NCI-H2081 treated with DMSO at 0.1 percent for 48 hours (cell line): Measurements from ENCODE around the gene MLLT3.
"Not testable (repeated sequence)": the region's sequence is repeated elsewhere in the genome, so short reads cannot be mapped to it uniquely, and the experiment has no call there.

Source experiments
- DNase-seq: peaks from one replicate; lab custom pipeline; 2025; lab: John Stamatoyannopoulos, UW

The MLLT3 gene

DNA sequence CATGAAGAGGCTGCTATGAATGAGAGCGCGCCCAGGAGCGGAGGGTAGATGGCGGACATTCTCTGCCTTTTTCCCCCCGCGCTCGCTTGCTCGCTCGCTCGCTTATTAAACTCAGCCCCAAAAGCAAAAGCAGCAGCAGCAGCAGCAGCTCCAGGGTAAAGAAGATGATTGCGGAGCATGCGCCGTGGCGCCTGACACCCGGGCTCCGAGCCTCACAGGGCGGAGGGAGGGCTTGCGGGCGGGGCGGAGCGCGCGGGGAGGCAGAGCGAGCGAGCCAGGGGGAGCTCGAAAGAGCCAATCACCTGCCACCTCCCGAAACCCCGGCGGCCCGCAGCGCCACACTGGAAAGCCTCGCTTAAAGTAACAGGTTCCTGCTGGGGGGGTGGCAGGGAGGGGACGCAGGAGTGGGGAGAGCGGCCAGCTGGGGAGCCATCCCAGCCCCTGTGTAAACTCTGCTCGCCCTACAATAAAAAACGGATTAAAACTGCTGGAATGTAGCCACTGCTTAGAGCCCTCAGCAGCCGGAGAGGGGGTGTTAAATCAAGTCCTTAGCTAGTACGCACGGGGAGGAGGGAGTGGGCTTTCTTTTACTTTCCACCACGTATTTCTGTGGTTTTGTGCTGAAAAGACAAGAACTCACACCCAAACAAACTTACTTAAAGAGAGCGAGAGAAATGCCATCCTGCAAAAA lies at the start of gene MLLT3:
Gene MLLT3, minus strand, starts transcription at position 170 of the 691 bp plus-strand sequence.
- peak; percentile 87 for DNase-seq

DNA sequence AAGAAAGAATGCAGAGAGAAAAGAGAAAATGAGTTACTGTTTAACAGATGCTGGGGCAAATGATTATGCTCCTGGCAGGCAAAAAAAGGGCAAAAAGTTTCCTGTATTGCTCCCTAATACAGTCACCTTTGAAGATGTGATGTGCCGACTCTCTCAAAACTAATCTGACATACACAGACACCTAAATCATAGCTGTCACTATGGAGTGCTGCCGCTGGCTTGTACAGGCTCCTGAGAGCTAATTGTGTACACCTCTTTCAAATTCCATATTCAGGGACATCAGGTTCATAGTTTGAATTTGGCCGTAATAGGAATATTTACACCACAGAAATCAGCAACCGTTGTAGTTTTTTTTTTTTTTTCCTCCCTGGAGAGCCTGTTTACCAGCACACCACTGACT lies 49.3 kb upstream of the MLLT3 start:
- no peak for DNase-seq

DNA sequence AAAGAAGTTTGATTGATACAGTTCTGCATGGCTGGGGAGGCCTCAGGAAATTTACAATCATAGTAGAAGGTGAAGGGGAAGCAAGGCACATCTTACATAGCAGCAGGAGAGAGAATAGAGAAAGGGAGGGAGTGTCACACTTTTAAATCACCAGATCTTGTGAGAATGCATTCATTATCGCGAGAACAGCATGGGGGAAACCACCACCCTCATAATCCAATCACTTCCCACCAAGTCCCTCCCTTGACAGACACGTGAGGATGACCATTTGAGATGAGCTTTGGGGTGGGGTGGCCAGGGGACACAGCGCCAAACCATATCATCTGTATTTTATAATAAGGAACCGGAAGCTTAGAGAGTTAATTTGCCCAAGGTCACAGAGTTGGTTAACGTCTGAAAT lies 48.1 kb upstream of the MLLT3 start:
- DNase-seq, result no peak

DNA sequence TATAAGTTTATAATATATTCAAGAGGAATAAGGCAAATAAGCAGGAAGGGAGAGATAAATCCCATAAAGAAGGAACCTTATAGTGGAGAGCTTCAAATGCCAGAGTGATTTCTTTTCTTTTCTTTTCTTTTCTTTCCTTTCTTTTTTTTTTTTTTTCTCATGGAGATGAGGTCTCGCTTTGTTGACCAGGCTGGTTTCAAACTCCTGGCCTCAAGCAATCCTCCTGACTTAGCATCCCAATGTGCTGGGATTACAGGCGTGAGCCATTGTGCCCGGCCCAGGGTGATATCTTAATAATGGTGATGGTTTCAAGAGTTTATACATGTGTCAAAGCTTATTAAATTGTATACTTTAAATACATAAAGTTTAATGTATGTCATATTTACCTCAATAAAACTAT lies 42.2 kb upstream of the MLLT3 start:
- no peak for DNase-seq

- no peak for DNase-seq
These were observed 40.8 kb upstream of the MLLT3 start for GRCh38 chr9:20663133-20663532.

DNA sequence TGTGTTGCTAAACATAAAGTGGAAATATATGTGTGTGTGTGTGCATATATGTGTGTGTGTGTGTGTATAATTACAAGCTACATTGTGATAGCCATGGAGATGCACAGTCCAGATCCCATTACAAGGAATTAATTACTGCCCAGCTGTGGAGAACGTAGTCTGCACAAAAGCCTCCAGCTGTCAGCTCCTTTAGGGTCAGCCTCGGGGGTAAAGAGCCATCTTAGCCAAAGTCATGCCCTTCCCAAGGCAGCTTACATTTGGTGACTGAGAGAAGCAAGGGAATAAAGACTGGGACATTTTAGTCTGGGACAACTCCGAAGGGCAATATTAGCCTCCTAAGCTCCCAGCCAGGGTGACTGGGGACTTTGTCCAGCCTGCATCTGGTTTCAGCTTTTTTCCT lies 39.9 kb upstream of the MLLT3 start:
- no peak for DNase-seq

DNA sequence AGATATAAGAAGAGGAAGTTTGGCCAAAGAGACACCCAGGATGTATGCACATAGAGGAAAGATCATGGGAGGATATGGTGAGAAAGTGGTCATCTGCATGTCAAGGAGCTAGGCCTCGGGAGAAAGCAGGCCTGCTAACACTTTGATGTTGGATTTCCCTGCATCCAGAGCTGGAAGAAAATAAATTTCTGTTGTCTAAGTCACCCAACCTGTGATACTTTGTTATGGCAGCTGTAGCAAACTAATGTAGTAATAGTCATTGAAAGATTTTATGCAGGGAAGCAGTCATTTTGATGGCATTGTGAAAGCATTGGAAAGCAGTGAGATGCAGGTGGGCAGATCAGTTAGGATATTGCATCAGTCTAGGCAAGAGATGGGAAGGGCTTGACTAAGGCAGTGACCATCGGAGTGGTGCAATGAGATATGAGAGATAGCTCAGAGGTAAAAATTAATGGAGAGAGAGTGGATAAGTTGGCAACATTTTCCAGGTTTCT lies 37.2 kb upstream of the MLLT3 start:
- no peak for DNase-seq

DNA sequence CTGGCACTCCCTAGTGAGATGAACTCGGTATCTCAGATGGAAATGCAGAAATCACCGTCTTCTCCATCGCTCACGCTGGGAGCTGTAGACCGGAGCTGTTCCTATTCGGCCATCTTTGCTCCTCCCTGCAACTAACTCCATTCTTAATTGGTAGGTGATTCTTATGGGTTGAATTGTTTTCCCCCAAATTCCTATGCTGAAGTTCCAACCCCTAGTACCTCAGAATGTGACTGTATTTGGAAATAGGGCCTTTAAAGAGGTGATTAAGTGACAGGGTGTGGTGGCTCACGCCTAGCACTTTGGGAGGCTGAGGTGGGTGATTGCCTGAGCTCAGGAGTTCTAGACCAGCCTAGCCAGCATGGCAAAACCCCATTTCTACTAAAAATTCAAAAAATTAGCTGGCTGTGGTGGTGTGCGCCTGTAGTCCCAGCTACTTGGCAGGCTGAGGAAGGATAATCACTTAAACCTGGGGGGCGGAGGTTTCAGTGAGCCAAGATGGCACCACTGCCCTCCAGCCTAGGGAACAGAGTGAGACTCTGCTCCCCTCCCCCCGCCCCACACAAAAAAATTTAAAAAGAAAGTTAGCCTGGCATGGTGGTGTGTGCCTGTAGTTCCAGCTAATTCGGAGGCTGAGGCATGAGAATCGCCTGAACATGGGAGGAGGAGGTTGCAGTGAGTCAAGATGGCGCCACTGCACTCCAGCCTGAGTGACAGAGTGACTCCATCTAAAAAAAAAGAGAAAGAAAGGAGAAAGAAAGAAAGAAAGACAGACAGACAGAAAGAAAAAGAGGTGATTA lies 36.6 kb upstream of the MLLT3 start:
- DNase-seq, result no peak

DNA sequence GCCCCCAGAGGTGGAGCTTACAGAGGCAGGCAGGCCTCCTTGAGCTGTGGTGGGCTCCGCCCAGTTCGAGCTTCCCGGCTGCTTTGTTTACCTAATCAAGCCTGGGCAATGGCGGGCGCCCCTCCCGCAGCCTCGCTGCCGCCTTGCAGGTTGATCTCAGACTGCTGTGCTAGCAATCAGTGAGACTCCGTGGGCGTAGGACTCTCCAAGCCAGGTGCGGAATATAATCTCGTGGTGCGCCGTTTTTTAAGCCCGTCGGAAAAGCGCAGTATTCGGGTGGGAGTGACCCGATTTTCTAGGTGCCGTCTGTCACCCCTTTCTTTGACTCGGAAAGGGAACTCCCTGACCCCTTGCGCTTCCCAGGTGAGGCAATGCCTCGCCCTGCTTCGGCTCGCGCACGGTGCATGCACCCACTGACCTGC lies 36.0 kb upstream of the MLLT3 start:
- DNase-seq, result not testable (repeated sequence)

- no peak for DNase-seq
These were observed 29.6 kb upstream of the MLLT3 start for GRCh38 chr9:20651939-20652338.

DNA sequence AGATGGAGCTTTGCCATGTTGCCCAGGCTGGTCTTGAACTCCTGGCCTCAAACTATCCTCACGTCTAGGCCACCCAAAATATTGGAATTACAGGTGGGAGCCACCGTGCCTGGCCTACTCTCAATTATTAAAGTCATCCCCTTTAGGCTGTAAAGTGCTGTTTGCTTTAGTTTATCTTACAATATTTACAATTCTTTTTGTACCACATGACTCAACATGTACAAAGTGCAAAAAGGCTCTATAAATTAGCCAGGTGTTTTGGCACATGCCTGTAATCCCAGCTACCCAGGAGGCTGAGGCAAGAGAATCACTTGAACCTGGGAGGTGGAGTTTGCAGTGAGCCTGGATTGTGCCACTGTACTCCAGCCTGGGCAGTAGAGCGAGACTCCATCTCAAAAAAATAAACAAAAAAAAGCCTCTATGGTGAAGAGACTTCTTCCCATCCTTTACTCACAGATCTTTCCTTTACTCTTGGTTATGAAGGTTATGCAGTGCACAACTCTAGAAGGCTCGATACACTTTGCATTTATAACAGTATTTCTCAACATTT lies 28.5 kb upstream of the MLLT3 start:
- no peak for DNase-seq

- no peak for DNase-seq
These were observed 28.0 kb upstream of the MLLT3 start for GRCh38 chr9:20650313-20650712.

DNA sequence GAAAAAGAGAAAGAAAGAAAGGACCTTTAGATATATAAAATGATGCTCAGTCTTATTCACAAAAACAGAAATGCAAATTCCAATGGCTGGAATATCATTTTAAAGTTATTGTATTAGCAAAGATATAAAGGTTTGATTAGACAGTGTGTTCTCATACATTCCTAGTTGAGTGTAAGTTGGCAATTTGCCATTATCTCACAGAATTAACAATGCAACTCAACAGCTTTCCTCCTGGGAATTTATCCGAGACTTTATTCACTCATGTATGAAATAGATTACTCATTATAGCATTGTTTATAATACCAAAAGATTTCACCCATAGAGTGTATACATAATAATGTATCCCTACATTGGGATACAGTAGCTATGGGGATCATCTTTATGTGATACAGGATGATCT lies 27.1 kb upstream of the MLLT3 start:
- DNase-seq, result no peak

GRCh38 chr9:20646656-20647055 lies 24.4 kb upstream of the MLLT3 start:
- no peak for DNase-seq

DNA sequence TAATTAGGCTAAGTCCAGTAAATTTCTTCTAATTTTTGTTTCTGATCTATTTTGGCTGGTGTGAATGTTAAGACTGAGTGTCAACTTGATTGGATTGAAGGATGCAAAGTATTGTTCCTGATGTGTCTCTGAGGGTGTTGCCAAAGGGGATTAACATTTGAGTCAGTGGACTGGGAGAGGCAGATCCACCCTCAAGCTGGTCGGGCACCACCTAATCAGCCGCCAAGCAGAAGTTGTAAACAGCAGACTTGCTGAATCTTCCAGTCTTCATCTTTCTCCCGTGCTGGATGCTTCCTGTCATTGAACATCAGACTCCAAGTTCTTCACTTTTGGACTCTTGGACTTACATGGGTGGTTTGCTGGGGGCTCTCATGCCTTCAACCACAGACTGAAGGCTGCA lies 21.4 kb upstream of the MLLT3 start:
- no peak for DNase-seq

DNA sequence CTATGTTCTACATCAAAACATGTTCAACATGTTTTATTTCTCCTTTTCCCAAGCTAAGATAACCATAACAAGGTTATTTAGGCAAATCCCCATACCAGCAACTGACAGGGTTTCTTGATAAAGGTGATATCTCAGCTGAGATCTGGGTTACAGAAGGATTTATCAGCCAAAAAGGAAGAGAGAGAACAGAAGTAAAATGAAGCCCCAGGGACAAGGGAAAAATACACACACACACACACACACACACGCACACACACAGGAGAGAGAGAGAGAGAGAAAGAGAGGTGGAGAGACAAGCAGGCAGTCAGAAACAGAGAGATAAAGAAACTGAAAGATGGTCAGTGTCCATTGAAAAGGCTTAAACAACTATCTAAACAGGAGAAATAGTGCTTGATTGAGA lies 19.7 kb upstream of the MLLT3 start:
- no peak for DNase-seq

DNA sequence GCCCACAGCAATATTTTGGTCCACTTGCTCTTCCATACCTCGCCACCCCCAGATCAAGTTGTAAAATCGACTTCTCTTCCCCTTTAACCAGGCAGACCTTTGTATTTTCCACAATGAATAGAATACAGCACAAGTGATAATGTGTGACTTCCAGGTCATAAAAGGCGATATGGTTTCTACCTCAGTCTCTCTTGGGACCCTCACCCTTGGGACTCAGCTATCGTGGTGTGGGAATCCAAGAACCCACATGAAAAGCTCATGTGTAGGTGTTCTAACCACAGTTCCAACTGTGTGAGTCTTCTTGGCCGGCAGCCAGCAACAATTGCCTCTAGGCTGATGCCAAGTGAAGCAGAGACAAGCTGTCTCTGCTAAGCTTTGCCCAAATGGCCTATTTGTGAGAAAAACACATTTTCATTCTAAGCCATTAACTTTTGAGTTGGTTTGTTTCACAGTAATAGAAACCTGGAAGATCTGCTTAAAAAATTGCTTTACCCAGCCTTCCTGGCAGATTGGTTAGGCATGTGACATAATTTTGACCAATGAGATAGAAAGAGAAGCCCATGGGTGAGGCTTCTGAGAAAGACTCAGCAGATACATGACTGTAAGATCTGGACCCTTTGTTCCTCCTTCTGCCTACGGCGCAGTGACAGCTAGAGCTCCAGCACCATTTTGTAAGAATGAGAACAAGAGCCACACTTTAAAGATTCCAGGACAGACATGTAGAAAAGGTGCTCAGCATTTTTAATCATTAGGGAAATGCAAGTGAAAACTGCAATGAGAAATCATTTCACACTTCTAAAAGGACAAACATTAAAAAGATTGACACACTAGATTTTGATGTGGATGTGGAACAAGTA lies 18.3 kb upstream of the MLLT3 start:
- DNase-seq, result no peak

- no peak for DNase-seq
These were observed 14.7 kb upstream of the MLLT3 start for GRCh38 chr9:20636888-20637440.

GRCh38 chr9:20634895-20635294 lies 12.6 kb upstream of the MLLT3 start:
- DNase-seq, result no peak

DNA sequence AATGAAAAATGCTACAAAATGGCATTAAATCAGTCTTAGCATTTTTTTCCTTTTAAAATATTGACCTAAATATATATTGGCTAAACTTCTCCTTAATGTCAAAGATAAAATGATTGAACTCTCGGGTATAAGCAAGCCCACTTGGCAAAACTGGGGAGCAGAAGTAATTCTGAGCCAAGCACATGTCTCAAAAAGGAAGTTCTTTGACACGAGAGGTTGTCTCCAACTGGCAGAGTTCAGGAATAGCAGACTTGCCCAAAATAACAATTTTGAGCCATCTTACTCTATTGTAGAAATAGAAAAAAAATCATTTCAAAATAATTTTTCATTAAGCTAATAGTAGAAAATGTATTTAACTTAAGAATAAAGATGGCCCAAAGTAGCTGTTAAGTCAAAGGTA lies 10.4 kb upstream of the MLLT3 start:
- no peak for DNase-seq

GRCh38 chr9:20630241-20630943 lies 8.1 kb upstream of the MLLT3 start:
- no peak for DNase-seq
